Skeletal muscle tissue (tissue), 4 donors: Measurements from ENCODE around the gene JAK1. TPM values are rescaled to one million over a fixed set of nuclear protein-coding genes. Genes with fewer than 3 reads are reported as not detected.

Experiments
- H3K27ac ChIP-seq: one replicate; pipeline ENCODE4 v1.7.0; 2013; ENCODE audit warnings: mild to moderate bottlenecking, low read depth, low read length, inconsistent platforms
- H3K27me3 ChIP-seq, 3 donors: one replicate each; pipeline ENCODE4 v1.7.0; 2013; ENCODE audit warnings: low read length in 3 of 3; ENCODE audit not compliant: control insufficient read depth in 3 of 3, insufficient read depth in 3 of 3
- H3K36me3 ChIP-seq, 3 donors: one replicate each; pipeline ENCODE4 v1.7.0; 2013; ENCODE audit warnings: low read length in 3 of 3; ENCODE audit not compliant: control insufficient read depth in 3 of 3, insufficient read depth in 3 of 3
- H3K4me1 ChIP-seq, 3 donors: one replicate each; pipeline ENCODE4 v1.7.0; 2013; ENCODE audit warnings: low read length in 3 of 3, mild to moderate bottlenecking in 3 of 3; ENCODE audit not compliant: control insufficient read depth in 3 of 3, insufficient read depth in 3 of 3
- H3K4me3 ChIP-seq, 3 donors: one replicate each; pipeline ENCODE4 v1.7.0; 2013; ENCODE audit warnings: low read length in 3 of 3
- H3K9ac ChIP-seq, 3 donors: one replicate each; pipeline ENCODE4 v1.7.0; 2013; ENCODE audit warnings: low read length in 3 of 3, mild to moderate bottlenecking in 3 of 3, moderate library complexity in 2 of 3, low read depth in 1 of 3
- H3K9me3 ChIP-seq, 3 donors: one replicate each; pipeline ENCODE4 v1.7.0; 2013; ENCODE audit warnings: low read length in 3 of 3; ENCODE audit not compliant: control insufficient read depth in 3 of 3
- total RNA-seq: library from RNA; depleted of rRNA; stranded (reverse); fragments of >200 nt; gene quantifications from one replicate; pipeline ENCODE4 v1.2.3, GENCODE V29; 2014
- donor health status: Osteomylitis.

JAK1 gene
- total RNA-seq, 1 donor from 2014 or later, result 59.5 TPM

GRCh38 chr1:64913361-64914015, 52.9 kb downstream of the JAK1 start:
- Histone ChIP-seq H3K36me3 (no peaks in the 10 kb centered on the region), H3K4me1 (peaks cover 21 to 26% (median 22%) of the 10 kb centered on the region in 3 donors), H3K4me3 (no peak overlapping the region), H3K9me3 (no peaks in the 10 kb centered on the region), H3K9ac (no peak overlapping the region), H3K27me3 (no peaks in the 10 kb centered on the region), H3K27ac (no peak overlapping the region)

- Histone ChIP-seq H3K4me1 (peaks cover 13 to 18% (median 14%) of the 10 kb centered on the region in 3 donors), H3K9ac (no peak overlapping the region), H3K36me3 (no peaks in the 10 kb centered on the region), H3K27me3 (no peaks in the 10 kb centered on the region), H3K27ac (no peak overlapping the region), H3K9me3 (no peaks in the 10 kb centered on the region), H3K4me3 (no peak overlapping the region)
Measured at GRCh38 chr1:64912191-64912590, 54.2 kb downstream of the JAK1 start.

- no peak overlapping the region for H3K27ac ChIP-seq
- peaks cover 13% of the 10 kb centered on the region in 3 donors for H3K4me1 ChIP-seq
Measured at GRCh38 chr1:64911326-64911725, 55.0 kb downstream of the JAK1 start.

DNA sequence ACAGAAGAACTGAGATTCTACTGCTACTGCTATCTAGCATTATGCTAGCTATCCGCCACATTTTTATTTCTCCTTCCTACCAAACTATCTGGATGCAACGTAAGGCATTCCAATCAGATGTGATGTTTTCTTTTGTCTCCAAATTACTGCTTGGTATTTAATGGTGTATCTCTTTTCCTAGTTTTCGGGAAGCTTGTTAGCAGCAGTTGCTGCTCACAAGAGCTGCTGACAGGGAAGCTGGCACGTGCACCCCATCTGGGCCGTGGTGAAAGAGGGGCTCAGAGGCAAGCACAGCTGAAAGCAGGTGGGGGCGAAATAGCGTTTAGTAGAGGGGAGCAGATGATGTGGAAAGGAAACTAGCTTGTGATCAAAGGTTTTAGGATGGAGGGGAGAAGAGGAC, 57.3 kb downstream of the JAK1 start:
- Histone ChIP-seq H3K9ac (no peak overlapping the region), H3K9me3 (no peaks in the 10 kb centered on the region), H3K4me1 (peaks cover 7 to 12% (median 11%) of the 10 kb centered on the region in 3 donors)

More at GRCh38 chr1:64911326-64911725, 55.0 kb downstream of the JAK1 start:
- H3K9ac ChIP-seq, result no peak overlapping the region
- no peaks in the 10 kb centered on the region for H3K9me3 ChIP-seq
- no peak overlapping the region for H3K4me3 ChIP-seq
- H3K27me3 ChIP-seq, result no peaks in the 10 kb centered on the region
- H3K36me3 ChIP-seq, result no peaks in the 10 kb centered on the region

DNA sequence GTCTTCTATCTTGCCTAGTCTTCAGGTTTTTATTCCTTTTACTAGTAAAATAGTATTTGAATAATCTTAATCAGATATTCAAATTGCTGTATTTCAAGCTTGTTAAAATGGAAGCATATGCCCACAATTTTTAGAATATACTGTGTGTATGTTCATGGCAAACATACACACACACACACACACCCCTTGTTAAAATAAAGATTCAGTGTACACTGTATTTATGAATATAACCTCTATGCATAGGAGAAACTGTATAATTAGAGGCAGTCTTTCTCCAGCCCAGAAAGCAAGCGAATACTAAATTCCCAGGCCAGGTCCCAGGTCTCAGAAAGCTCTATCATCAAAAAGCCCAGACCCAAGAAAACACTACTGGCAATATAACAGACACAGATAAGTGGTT, 57.8 kb downstream of the JAK1 start:
- H3K27ac ChIP-seq, result no peak overlapping the region
- no peak overlapping the region for H3K4me3 ChIP-seq
- H3K27me3 ChIP-seq, result no peaks in the 10 kb centered on the region
- no peaks in the 10 kb centered on the region for H3K36me3 ChIP-seq
- H3K9me3 ChIP-seq, result no peaks in the 10 kb centered on the region
- H3K9ac ChIP-seq, result no peak overlapping the region
- H3K4me1 ChIP-seq, result peaks cover 7 to 11% (median 11%) of the 10 kb centered on the region in 3 donors

More for the DNA sequence above, 57.3 kb downstream of the JAK1 start:
- Histone ChIP-seq H3K4me3 (no peak overlapping the region), H3K27me3 (no peaks in the 10 kb centered on the region), H3K36me3 (no peaks in the 10 kb centered on the region), H3K27ac (no peak overlapping the region)

- Histone ChIP-seq H3K36me3 (no peaks in the 10 kb centered on the region), H3K9me3 (no peaks in the 10 kb centered on the region), H3K4me3 (no peak overlapping the region), H3K27ac (no peak overlapping the region), H3K27me3 (no peaks in the 10 kb centered on the region), H3K4me1 (peaks cover 0 to 9% (median 6%) of the 10 kb centered on the region in 3 donors), H3K9ac (no peak overlapping the region)
Measured at GRCh38 chr1:64906447-64906846, 59.9 kb downstream of the JAK1 start.

- Histone ChIP-seq H3K36me3 (no peaks in the 10 kb centered on the region), H3K4me3 (no peak overlapping the region), H3K9ac (no peak overlapping the region), H3K9me3 (no peaks in the 10 kb centered on the region), H3K4me1 (peaks cover 4 to 15% (median 5%) of the 10 kb centered on the region in 3 donors), H3K27me3 (no peaks in the 10 kb centered on the region), H3K27ac (no peak overlapping the region)
Measured at GRCh38 chr1:64903593-64903992, 62.8 kb downstream of the JAK1 start.

DNA sequence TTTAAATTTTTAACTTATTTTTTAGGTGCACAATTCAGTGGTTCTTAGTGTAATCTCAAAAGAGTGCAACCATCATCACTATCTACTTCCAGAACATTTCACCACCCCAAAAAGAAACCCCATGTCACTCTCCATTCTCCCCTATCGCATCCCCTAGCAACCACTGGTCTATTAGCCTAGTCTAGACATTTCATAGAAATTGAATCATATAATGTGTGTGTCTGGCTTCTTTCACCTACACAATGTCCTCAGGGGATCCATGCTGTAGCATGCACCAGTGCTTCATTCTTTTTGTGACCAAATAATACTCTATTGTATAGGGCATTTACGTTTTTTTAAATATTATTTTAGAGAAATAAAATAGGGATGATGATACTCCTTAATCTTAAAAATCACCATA, 64.7 kb downstream of the JAK1 start:
- Histone ChIP-seq H3K9ac (no peak overlapping the region), H3K9me3 (no peaks in the 10 kb centered on the region), H3K4me1 (peaks cover 17 to 25% (median 20%) of the 10 kb centered on the region in 3 donors), H3K27me3 (no peaks in the 10 kb centered on the region), H3K27ac (no peak overlapping the region), H3K36me3 (no peaks in the 10 kb centered on the region), H3K4me3 (no peak overlapping the region)

DNA sequence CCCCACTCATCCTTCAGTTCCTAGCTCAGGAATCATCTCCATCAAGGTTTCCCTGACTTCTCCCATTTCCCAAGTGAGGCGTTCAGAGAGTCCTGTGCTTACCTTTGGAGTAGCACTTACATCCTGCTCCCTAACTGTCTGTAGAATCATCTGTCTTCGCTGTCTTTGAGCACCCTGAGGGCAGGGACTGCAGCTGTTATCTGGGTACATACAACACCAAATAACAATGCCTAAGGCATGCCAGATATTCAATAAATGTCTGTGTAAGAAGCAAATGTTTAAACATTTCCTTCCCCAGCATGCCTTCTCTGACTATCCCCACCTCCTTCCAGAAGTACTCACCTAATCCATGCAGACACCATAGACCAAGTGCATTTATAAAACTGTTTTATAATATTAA, 65.4 kb downstream of the JAK1 start:
- Histone ChIP-seq H3K9me3 (no peaks in the 10 kb centered on the region), H3K27ac (no peak overlapping the region), H3K4me3 (no peak overlapping the region), H3K9ac (no peak overlapping the region), H3K4me1 (peaks cover 20 to 28% (median 21%) of the 10 kb centered on the region in 3 donors), H3K27me3 (no peaks in the 10 kb centered on the region), H3K36me3 (no peaks in the 10 kb centered on the region)

DNA sequence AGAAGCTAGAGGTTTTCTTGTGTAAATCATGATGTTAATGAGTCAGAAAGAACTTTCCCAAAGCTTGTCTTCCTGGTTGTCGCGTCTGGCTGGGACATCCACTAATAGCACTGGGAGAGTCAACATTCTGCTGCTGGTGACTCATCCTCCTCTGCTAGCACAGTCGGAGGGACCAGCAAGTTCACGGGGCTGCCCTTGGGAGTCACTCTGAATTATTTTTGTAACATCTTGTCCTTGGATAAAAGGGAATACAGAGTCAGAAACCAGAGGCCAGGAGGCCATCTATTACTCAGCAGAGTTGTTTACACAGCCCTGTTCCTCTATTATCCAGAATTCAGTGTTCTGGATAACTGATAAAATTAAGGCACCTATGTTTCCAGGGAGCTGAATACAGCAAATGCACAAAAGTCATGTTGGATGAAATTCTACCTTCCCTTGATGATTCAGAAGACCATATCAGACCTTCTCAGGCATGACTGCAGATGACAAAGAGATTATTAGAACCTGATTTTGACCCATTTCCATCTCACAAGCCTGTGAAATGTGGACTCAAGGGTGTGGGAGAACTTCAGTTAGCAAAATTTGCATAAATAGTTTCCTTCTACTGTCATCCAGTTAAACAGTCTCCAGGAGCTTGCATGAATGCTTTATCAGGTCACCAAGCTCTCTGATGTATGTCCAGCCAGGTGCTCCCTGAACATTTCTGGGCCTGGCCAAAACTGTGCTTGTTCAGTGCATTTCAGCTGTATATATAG, 68.1 kb downstream of the JAK1 start:
- no peaks in the 10 kb centered on the region for H3K9me3 ChIP-seq
- no peak overlapping the region for H3K4me3 ChIP-seq
- H3K27ac ChIP-seq, result peak overlapping the region; percentile 74
- no peaks in the 10 kb centered on the region for H3K36me3 ChIP-seq
- H3K9ac ChIP-seq, result peak overlapping the region in 1 of 3 donors; percentile 1
- H3K27me3 ChIP-seq, result no peaks in the 10 kb centered on the region
- peaks cover 29 to 39% (median 29%) of the 10 kb centered on the region in 3 donors for H3K4me1 ChIP-seq
